ENCODE results near the gene CTDSP2. TPM values are rescaled to one million over a fixed set of nuclear protein-coding genes. Genes with fewer than 3 reads are reported as not detected.
A peak's percentile ranks its signal among the peaks of the same experiment; 100 is the strongest.

CTDSP2 gene
- polyA plus RNA-seq (2012; ENCODE audit: missing spikeins), result 44.9 TPM

GRCh38 chr12:57846577-57847319, at the start of gene CTDSP2:
Gene CTDSP2 (minus strand): TSS chr12:57846729. CDS start chr12:57846435, 294 bp downstream.
- peak; percentile 84 for FAIRE-seq
- TF ChIP-seq POLR2AphosphoS5 (IDR thresholded peaks at IDR 0.05; ENCODE audit: low read depth, low read length) (no peak), TAF1 (IDR thresholded peaks at IDR 0.05; ENCODE audit: borderline replicate concordance, low read depth, low read length) (no peak), POLR2A (IDR thresholded peaks at IDR 0.05; ENCODE audit: low read depth, low read length) (no peak)
- DNase-seq (ENCODE audit: insufficient read length), result peak; percentile 92

GRCh38 chr12:57896115-57896433, 49.5 kb upstream of the CTDSP2 start:
- no peak for FAIRE-seq
- no peak for TF ChIP-seq POLR2A (IDR thresholded peaks at IDR 0.05; ENCODE audit: low read depth, low read length)
- TF ChIP-seq POLR2AphosphoS5 (IDR thresholded peaks at IDR 0.05; ENCODE audit: low read depth, low read length), result no peak
- TF ChIP-seq TAF1 (IDR thresholded peaks at IDR 0.05; ENCODE audit: borderline replicate concordance, low read depth, low read length), result no peak
- DNase-seq (ENCODE audit: insufficient read length), result no peak

GRCh38 chr12:57895389-57896114, 49.0 kb upstream of the CTDSP2 start:
- no peak for DNase-seq (ENCODE audit: insufficient read length)
- no peak for FAIRE-seq
- TF ChIP-seq POLR2A (IDR thresholded peaks at IDR 0.05; ENCODE audit: low read depth, low read length) (no peak), POLR2AphosphoS5 (IDR thresholded peaks at IDR 0.05; ENCODE audit: low read depth, low read length) (no peak), TAF1 (IDR thresholded peaks at IDR 0.05; ENCODE audit: borderline replicate concordance, low read depth, low read length) (no peak)

- no peak for FAIRE-seq
- DNase-seq (ENCODE audit: insufficient read length), result no peak
- TF ChIP-seq POLR2AphosphoS5 (IDR thresholded peaks at IDR 0.05; ENCODE audit: low read depth, low read length) (no peak), TAF1 (IDR thresholded peaks at IDR 0.05; ENCODE audit: borderline replicate concordance, low read depth, low read length) (no peak), POLR2A (IDR thresholded peaks at IDR 0.05; ENCODE audit: low read depth, low read length) (no peak)
Measured at GRCh38 chr12:57894399-57895292, 48.1 kb upstream of the CTDSP2 start.

GRCh38 chr12:57893431-57894353, 47.2 kb upstream of the CTDSP2 start:
- FAIRE-seq (no peak), DNase-seq (ENCODE audit: insufficient read length) (no peak)
- TF ChIP-seq TAF1 (IDR thresholded peaks at IDR 0.05; ENCODE audit: borderline replicate concordance, low read depth, low read length), result no peak
- no peak for TF ChIP-seq POLR2A (IDR thresholded peaks at IDR 0.05; ENCODE audit: low read depth, low read length)
- TF ChIP-seq POLR2AphosphoS5 (IDR thresholded peaks at IDR 0.05; ENCODE audit: low read depth, low read length), result no peak

- FAIRE-seq (no peak), DNase-seq (ENCODE audit: insufficient read length) (no peak)
- no peak for TF ChIP-seq POLR2AphosphoS5 (IDR thresholded peaks at IDR 0.05; ENCODE audit: low read depth, low read length)
- no peak for TF ChIP-seq TAF1 (IDR thresholded peaks at IDR 0.05; ENCODE audit: borderline replicate concordance, low read depth, low read length)
- no peak for TF ChIP-seq POLR2A (IDR thresholded peaks at IDR 0.05; ENCODE audit: low read depth, low read length)
Measured at GRCh38 chr12:57892232-57892972, 45.9 kb upstream of the CTDSP2 start.

- DNase-seq (ENCODE audit: insufficient read length), result no peak
- FAIRE-seq, result no peak
- no peak for TF ChIP-seq POLR2A (IDR thresholded peaks at IDR 0.05; ENCODE audit: low read depth, low read length)
- TF ChIP-seq POLR2AphosphoS5 (IDR thresholded peaks at IDR 0.05; ENCODE audit: low read depth, low read length), result no peak
- TF ChIP-seq TAF1 (IDR thresholded peaks at IDR 0.05; ENCODE audit: borderline replicate concordance, low read depth, low read length), result no peak
Measured at GRCh38 chr12:57891542-57892228, 45.2 kb upstream of the CTDSP2 start.

GRCh38 chr12:57890191-57891115, 43.9 kb upstream of the CTDSP2 start:
- TF ChIP-seq POLR2A (IDR thresholded peaks at IDR 0.05; ENCODE audit: low read depth, low read length) (no peak), TAF1 (IDR thresholded peaks at IDR 0.05; ENCODE audit: borderline replicate concordance, low read depth, low read length) (no peak), POLR2AphosphoS5 (IDR thresholded peaks at IDR 0.05; ENCODE audit: low read depth, low read length) (no peak)
- no peak for DNase-seq (ENCODE audit: insufficient read length)
- no peak for FAIRE-seq
